Sigmoid colon (tissue), 4 donors: ENCODE data around the gene OR10H2.

ENCODE experiments used
- CTCF ChIP-seq, 4 experiments: fragments of 450-650 bp in 3 of 4; fragments of 200-600 bp in 1 of 4; IDR thresholded peaks; one replicate each; pipeline ENCODE4 v1.5.1; 2016 to 2019; ENCODE audit warnings: antibody characterized with exemption in 4 of 4, mild to moderate bottlenecking in 3 of 4, moderate library complexity in 2 of 4
- POLR2A ChIP-seq, 2 donors: fragments of 450-650 bp; IDR thresholded peaks; one replicate each; pipeline ENCODE4 v1.6.1; 2016; ENCODE audit warnings: antibody characterized with exemption in 2 of 2, mild to moderate bottlenecking in 2 of 2, moderate library complexity in 2 of 2
- POLR2AphosphoS5 ChIP-seq, 4 donors: sonication (generic); formaldehyde crosslinking; IDR thresholded peaks; one replicate each; pipeline ENCODE4 v1.6.1; 2017; ENCODE audit warnings: antibody characterized with exemption in 4 of 4

GRCh38 chr19:15775249-15775648 lies 47.4 kb downstream of the OR10H2 start:
- TF ChIP-seq POLR2AphosphoS5 (IDR thresholded peaks at IDR 0.05) = no peak
- no peak for TF ChIP-seq CTCF (IDR thresholded peaks at IDR 0.05)
- TF ChIP-seq POLR2A (IDR thresholded peaks at IDR 0.05) = no peak
